Activated CD4-positive, alpha-beta T cell treated with anti-CD3 and anti-CD28 coated beads, Interleukin-2, amount 50 U/mL, for 48 hours (primary cell): ENCODE measurements around the gene KCNJ11.
A peak's percentile ranks its signal among the peaks of the same experiment; 100 is the strongest.

Experiments
- DNase-seq, 2 experiments: peaks; one replicate each; pipeline ENCODE4 v3.0.0-alpha.2; 2020

Gene KCNJ11

DNA sequence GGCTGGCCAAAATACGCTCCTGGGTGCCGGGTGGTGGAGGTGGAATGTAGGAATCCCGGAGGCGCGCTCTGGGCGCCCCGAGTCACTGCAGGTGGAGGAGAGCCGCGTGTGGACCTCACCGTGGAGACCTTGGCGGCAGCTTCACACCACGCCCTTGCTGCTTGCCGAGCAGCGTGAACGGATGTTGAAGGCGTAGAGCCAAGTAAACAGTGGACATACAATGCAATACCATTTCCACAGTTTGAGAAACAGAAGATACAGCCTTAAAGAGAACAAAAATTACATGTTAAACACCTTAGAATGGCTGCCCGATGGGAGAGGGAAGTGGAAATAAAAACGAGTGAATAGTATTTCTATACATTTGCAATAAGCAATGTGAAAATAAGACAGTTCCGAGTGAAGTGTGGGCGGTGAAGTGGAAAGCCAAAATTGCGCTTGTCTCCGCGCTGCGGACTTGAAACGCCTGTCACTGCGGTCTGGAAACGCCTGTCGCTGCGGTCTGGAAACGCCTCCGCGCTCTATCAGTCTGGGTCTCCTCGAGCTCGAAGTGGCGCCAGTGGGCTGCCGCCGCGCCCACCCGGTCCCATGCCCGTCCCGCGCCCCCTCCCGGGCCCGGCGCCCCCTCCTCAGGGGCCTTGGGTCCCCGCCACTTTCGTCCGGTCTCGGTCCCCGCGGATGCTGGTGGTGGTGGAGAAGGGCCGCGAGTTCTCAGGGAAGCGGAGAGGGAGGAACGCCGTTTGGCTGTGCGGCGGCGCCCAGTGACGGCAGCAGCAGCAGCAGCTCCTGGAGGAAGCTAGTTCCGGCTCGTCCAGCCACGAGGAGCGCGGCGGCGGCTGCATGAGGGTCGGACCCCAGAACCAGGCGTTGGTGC, 35.3 kb downstream of the KCNJ11 start:
- peak; percentile 65 to 74 for DNase-seq

DNA sequence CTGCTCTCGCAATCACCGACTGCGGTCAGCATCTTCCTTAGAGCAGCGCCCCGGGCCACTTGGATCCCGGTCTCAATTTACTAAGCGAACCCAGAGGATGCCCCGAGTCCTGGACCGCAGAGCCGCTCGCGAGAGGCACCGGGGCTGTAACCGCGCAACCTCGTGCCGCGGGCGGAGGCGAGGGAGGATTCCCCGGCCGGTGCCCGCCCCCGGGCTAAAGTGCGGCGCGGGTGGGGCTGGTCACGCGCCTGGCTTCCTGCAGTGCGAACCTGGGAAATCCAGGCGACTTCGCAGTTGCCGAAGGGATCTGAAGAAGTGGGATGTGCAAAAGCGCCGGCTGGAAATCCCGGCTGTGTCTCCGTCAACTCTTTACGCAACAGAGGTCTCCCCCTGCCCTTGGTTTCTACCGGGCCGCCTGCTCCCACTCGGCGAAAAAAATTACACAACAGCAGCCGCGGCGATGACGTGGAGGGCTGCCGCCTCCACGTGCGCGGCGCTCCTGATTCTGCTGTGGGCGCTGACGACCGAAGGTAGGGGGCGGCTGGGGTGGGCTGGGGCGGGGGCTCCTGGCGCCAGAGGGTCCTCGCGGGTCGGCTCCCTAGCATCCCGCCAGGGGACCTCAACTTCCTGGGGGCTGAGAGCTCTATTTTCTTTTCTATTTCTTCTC, 36.8 kb downstream of the KCNJ11 start, which contains the start of gene NCR3LG1:
TSS of gene NCR3LG1 (plus strand) at position 291 of the 667 bp plus-strand sequence. CDS start at position 461, 170 bp downstream.
- DNase-seq, result peak; percentile 47 to 58

- DNase-seq, result no peak
These were observed 37.3 kb downstream of the KCNJ11 start for GRCh38 chr11:17351172-17351509.

- DNase-seq, result no peak
These were observed 37.8 kb downstream of the KCNJ11 start for GRCh38 chr11:17350455-17351171.

DNA sequence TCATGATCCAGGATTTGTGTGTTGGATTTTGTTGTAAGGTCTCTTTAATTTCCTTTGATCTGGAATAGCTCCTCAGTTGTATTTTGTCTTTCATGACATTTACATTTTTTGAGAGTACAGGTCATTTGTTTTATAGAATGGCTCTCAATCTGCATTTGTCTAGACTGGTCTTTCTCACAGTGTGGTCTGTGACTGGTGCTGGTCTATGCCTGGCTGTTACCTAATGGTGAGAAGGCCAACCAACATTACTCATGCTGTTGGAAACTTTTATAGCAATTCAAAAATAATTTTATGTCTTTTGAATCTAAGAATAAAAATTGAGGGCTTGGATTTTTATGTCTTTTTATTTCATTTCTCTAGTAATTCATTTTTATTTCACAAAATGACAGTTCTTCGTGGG, 40.8 kb downstream of the KCNJ11 start:
- DNase-seq, result no peak

DNA sequence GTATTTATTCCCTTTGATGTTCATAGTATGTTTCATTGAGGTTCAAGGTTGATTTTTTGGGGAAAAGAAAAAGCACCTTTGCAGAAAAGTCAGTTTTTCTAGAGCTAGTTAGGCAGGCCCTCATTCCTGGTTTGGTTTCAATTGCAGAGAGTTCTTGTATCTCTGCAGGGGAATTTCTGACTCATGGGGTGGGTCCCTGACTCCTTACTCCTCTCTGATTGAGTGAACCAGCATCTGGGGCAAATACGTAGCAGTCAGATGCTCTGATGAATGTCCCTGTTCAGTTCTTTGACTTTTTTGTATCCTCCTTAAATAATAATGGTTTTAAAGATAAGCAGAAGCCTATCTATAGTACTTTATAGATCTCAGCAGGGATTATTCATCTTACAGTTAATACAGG, 44.6 kb downstream of the KCNJ11 start:
- DNase-seq, result peak; percentile 34 to 58

- no peak for DNase-seq
These were observed 45.2 kb downstream of the KCNJ11 start for GRCh38 chr11:17343257-17343656.
